Measurements from ENCODE around the gene CDC37L1. TPM values are rescaled to one million over a fixed set of nuclear protein-coding genes. Genes with fewer than 3 reads are reported as not detected.
A peak's percentile ranks its signal among the peaks of the same experiment; 100 is the strongest.

CDC37L1 gene
- 10 to 100 TPM; 31.2 TPM for total RNA-seq
- 18.2 TPM for polyA plus RNA-seq (ENCODE audit: insufficient read depth, low read depth, low replicate concordance)
- long read RNA-seq, donor 1, transcript CDC37L1-203 (2 exons, 784 nt): minor isoform, 6 of 13 reads
- long read RNA-seq, donor 1, transcript CDC37L1-201 (7 exons, 3,502 nt): major isoform, 7 of 13 reads
- long read RNA-seq, donor 1, partial matches to known transcripts: 0 of 13 reads
- long read RNA-seq, donor 1, other reads (novel, unspliced or antisense): 0 of 13 reads
- long read RNA-seq, donor 2, transcript CDC37L1-201 (7 exons, 3,502 nt): major isoform, 9 of 19 reads
- long read RNA-seq, donor 2, partial matches to known transcripts: 7 of 19 reads
- long read RNA-seq, donor 2, other reads (novel, unspliced or antisense): 0 of 19 reads

- Histone ChIP-seq H3K9me3 (no peaks in the 10 kb centered on the region), H3K27ac (peak within 1 kb of the TSS; percentile 98), H3K27me3 (no peaks in the 10 kb centered on the region), H3K36me3 (ENCODE audit: low read depth, missing control alignments) (no peaks in the 10 kb centered on the region), H3K4me1 (peaks cover 15% of the 10 kb centered on the region), H3K4me3 (peak within 1 kb of the TSS; percentile 93 to 95)
- intact Hi-C loops (cut with DNase I; ENCODE audit: low total_unique reads): no loop called here
- DNase-seq: peak; percentile 98
- 0% methylated on average over 19 to 66 of the region's 66 CpGs for WGBS, 2 donors
- TF ChIP-seq POLR2A (IDR thresholded peaks at IDR 0.05) (peak; percentile 94), CTCF (IDR thresholded peaks at IDR 0.05) (peak; percentile 44 to 75 (median 67))
These were observed at the start of gene CDC37L1 for GRCh38 chr9:4679268-4680172. Gene CDC37L1 (plus strand): TSS chr9:4679569. CDS start chr9:4679768, 199 bp downstream.

DNA sequence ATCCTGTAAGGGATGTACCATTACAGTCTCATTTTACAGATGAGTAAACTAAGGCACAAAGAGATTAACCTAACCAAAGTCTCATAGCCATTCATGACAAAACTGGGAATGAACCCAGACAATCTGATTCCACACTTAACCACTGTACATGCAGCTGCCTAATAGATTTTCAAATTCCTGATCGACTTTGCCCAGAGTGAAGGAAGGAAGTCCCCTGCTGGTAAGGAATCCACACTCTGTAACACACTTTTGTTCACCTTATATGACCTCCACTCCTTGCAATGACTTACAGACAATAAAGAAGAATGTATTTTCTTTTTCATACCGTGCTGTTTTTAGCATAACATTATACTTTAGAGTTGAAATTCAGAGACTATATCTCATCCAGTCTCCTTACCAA, 48.5 kb upstream of the CDC37L1 start:
- TF ChIP-seq POLR2A (IDR thresholded peaks at IDR 0.05) (no peak), CTCF (IDR thresholded peaks at IDR 0.05) (no peak)
- no peak overlapping the region for H3K4me3 ChIP-seq
- H3K27me3 ChIP-seq: no peaks in the 10 kb centered on the region
- no peaks in the 10 kb centered on the region for H3K36me3 ChIP-seq (ENCODE audit: low read depth, missing control alignments)
- 60 to 62% methylated on average over 2 of the region's 2 CpGs for WGBS, 2 donors
- H3K9me3 ChIP-seq: no peaks in the 10 kb centered on the region
- DNase-seq: no peak
- H3K27ac ChIP-seq: no peak overlapping the region
- no peaks in the 10 kb centered on the region for H3K4me1 ChIP-seq
- intact Hi-C loops (cut with DNase I; ENCODE audit: low total_unique reads): no loop called here

- TF ChIP-seq POLR2A (IDR thresholded peaks at IDR 0.05) (no peak), CTCF (IDR thresholded peaks at IDR 0.05) (no peak)
- no peak for DNase-seq
- H3K4me3 ChIP-seq: no peak overlapping the region
- no peaks in the 10 kb centered on the region for H3K36me3 ChIP-seq (ENCODE audit: low read depth, missing control alignments)
- no peaks in the 10 kb centered on the region for H3K27me3 ChIP-seq
- H3K27ac ChIP-seq: no peak overlapping the region
- no peaks in the 10 kb centered on the region for H3K4me1 ChIP-seq
- intact Hi-C loops (cut with DNase I; ENCODE audit: low total_unique reads): no loop called here
- 75 to 80% methylated on average over 3 of the region's 3 CpGs for WGBS, 2 donors
- H3K9me3 ChIP-seq: no peaks in the 10 kb centered on the region
These were observed 40.4 kb upstream of the CDC37L1 start for GRCh38 chr9:4638968-4639367.

- no peak overlapping the region for H3K27ac ChIP-seq
- DNase-seq: no peak
- H3K4me3 ChIP-seq: no peak overlapping the region
- WGBS, 2 donors: 28 to 33% methylated on average over 2 of the region's 2 CpGs
- H3K9me3 ChIP-seq: no peaks in the 10 kb centered on the region
- no peaks in the 10 kb centered on the region for H3K27me3 ChIP-seq
- no peaks in the 10 kb centered on the region for H3K4me1 ChIP-seq
- TF ChIP-seq POLR2A (IDR thresholded peaks at IDR 0.05): no peak
- TF ChIP-seq CTCF (IDR thresholded peaks at IDR 0.05): no peak
- no peaks in the 10 kb centered on the region for H3K36me3 ChIP-seq (ENCODE audit: low read depth, missing control alignments)
- intact Hi-C loops (cut with DNase I; ENCODE audit: low total_unique reads): no loop called here
These were observed 39.9 kb upstream of the CDC37L1 start for GRCh38 chr9:4639420-4639819.

All from testis (tissue), 5 donors.